ENCODE results near the gene DDX20.
"Not testable (repeated sequence)": the region's sequence is repeated elsewhere in the genome, so short reads cannot be mapped to it uniquely, and the experiment has no call there.

The DDX20 gene

GRCh38 chr1:111789666-111790316 is 34.1 kb downstream of the DDX20 start:
- no peak for DNase-seq (ENCODE audit: low spot score)

- no peak for DNase-seq (ENCODE audit: low spot score)
These were observed 36.1 kb downstream of the DDX20 start for GRCh38 chr1:111791776-111792175.

GRCh38 chr1:111792249-111792648 is 36.5 kb downstream of the DDX20 start:
- DNase-seq (ENCODE audit: low spot score), result no peak

DNA sequence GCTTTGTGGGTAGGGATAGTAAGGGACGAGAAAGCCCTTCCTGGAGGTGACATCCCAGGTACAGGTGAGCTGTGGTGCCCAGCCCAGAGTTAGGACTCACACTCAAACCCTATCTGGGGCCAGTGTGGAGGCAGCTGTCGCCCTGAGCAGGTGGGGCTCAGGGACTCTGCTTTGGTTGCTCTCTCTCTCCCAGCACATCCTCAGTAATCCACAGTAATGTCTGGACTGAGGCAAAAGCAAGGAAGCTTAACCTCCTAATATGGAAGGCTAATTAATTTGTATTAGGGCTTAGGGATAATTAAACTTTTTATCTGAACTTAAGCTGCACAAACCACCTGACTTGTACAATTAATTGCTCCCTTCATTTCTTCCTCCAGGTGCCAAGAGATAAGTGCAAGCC is 38.2 kb downstream of the DDX20 start:
- no peak for DNase-seq (ENCODE audit: low spot score)

DNA sequence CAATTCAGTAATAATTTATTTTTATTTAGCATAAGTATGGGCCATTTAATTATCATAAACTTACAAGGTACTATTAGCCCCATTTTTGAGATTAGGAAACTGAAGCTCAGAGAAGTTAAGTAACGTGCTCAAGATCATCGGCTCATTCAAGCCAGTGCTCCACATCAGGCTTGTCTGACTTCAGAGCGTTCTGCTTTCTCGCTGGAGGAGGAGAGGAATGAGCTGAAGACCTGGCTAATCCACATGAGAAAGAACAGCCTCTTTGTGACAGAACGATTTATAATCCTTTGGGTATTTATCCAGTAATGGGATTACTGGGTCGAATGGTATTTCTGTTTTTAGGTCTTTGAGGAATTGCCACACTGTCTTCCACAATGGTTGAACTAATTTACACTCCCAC is 39.7 kb downstream of the DDX20 start:
- no peak for DNase-seq (ENCODE audit: low spot score)

DNA sequence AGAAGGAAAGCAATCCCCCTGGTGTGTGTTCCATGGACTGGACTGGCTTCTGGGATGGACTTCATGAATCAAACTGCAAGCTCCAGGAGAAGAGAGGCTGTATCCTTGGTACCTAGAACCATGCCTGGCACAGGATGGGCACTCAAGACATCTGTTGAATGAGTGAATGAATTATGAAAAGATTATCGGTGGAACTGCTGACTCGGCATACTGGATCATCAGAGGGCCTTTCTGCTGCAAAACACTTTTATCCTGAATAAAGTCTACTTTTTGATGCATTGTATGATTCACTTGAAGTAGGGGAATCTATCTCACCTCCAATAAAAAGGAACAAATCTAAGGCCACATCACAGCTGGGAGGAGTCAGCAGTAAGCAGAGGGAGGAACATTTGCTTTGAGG is 42.9 kb downstream of the DDX20 start:
- no peak for DNase-seq (ENCODE audit: low spot score)

DNA sequence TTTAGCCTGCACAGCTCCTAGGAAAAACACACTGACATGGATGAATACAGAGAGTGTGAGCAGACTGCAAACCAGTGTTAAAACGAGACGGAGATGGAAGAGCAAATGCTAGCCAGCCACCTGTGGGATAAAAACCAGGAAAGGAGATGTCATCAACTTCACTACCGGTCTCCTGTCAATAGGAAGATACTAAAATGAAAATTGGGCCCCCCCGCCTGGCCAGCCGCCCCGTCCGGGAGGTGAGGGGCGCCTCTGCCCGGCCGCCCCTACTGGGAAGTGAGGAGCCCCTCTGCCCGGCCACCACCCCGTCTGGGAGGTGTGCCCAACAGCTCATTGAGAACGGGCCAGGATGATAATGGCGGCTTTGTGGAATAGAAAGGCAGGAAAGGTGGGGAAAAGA is 44.0 kb downstream of the DDX20 start:
- not testable (repeated sequence) for DNase-seq (ENCODE audit: low spot score)

GRCh38 chr1:111801071-111801850 is 45.6 kb downstream of the DDX20 start:
- no peak for DNase-seq (ENCODE audit: low spot score)

- DNase-seq (ENCODE audit: low spot score), result no peak
These were observed 46.4 kb downstream of the DDX20 start for GRCh38 chr1:111802110-111802509.

- DNase-seq (ENCODE audit: low spot score), result no peak
These were observed 47.3 kb downstream of the DDX20 start for GRCh38 chr1:111802984-111803383.

DNA sequence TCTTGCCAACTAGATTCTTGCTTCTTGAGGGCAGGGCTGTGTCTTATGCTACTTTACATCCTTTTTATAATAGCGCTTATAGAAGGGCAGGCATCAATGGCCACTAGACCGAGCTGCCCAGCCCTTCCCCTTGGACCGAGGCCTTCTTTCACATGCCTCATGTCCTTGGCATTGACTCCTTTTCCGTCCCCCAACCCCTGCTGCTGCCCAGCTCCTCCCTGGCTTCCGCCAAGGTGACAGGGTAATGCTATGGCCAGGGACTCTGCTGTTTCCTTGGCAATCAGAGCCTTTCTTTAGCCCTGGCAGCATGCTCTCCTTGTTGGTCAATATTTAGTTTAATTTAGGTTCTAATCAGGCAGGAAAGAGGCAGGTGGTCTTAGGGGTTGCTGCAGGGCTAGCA is 48.2 kb downstream of the DDX20 start:
- no peak for DNase-seq (ENCODE audit: low spot score)

DNA sequence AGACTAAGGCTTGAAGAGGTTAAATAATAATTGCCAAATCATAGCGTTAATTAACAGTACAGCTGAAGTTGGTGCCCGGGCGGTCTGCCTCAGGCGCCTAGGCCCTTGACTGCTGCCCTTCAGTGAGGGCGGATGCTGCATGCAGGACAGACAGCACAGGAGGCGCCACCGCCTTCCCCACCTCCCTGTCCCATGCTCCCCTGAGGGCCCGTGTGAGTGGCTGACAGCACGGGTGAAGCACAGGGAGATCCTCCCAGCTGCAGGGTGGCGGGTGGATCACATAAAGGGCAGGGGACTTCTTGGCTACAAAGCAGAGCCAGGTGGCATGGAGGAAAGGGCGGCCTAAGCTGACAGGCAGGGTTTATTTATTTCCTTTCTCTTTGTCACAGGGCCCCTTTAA is 49.1 kb downstream of the DDX20 start:
- DNase-seq (ENCODE audit: low spot score), result no peak

GRCh38 chr1:111805251-111805650 is 49.5 kb downstream of the DDX20 start:
- DNase-seq (ENCODE audit: low spot score), result no peak

GRCh38 chr1:111811891-111812290 is 56.2 kb downstream of the DDX20 start:
- no peak for DNase-seq (ENCODE audit: low spot score)

- no peak for DNase-seq (ENCODE audit: low spot score)
These were observed 56.6 kb downstream of the DDX20 start for GRCh38 chr1:111812306-111812705.

GRCh38 chr1:111813440-111814304 is 58.0 kb downstream of the DDX20 start:
- no peak for DNase-seq (ENCODE audit: low spot score)

- no peak for DNase-seq (ENCODE audit: low spot score)
These were observed 58.6 kb downstream of the DDX20 start for GRCh38 chr1:111814305-111814628.

GRCh38 chr1:111814642-111815041 is 58.9 kb downstream of the DDX20 start:
- no peak for DNase-seq (ENCODE audit: low spot score)
